H9 (cell line): Measurements from ENCODE around the gene CLEC16A. TPM values are rescaled to one million over a fixed set of nuclear protein-coding genes. Genes with fewer than 3 reads are reported as not detected.

ENCODE experiments used
- DNase-seq: peaks from one replicate; pipeline ENCODE4 v3.0.0-alpha.2; 2017
- H2AFZ ChIP-seq: one replicate; pipeline ENCODE4 v1.6.1; 2013; ENCODE audit warnings: mild to moderate bottlenecking, low read length, control low read depth, moderate library complexity
- H2AK5ac ChIP-seq: 2 replicates; pipeline ENCODE4 v1.6.1; 2013; ENCODE audit warnings: low read length, control low read depth, mixed read lengths; ENCODE audit not compliant: insufficient read length
- H2BK120ac ChIP-seq: one replicate; pipeline ENCODE4 v1.6.1; 2013; ENCODE audit warnings: low read depth, mild to moderate bottlenecking, low read length, control low read depth, inconsistent platforms; ENCODE audit not compliant: poor library complexity, severe bottlenecking
- H2BK12ac ChIP-seq: 2 replicates; pipeline ENCODE4 v1.6.1; 2013; ENCODE audit warnings: low read length, control low read depth, mixed read lengths, low read depth; ENCODE audit not compliant: insufficient read length
- H2BK15ac ChIP-seq: 2 replicates; pipeline ENCODE4 v1.6.1; 2013; ENCODE audit warnings: low read depth, low read length, control low read depth
- H2BK20ac ChIP-seq: one replicate; pipeline ENCODE4 v1.6.1; 2013; ENCODE audit warnings: low read depth, mild to moderate bottlenecking, low read length, control low read depth, inconsistent platforms; ENCODE audit not compliant: poor library complexity, severe bottlenecking
- H2BK5ac ChIP-seq: 2 replicates; pipeline ENCODE4 v1.6.1; 2013; ENCODE audit warnings: low read length, control low read depth, mixed read lengths; ENCODE audit not compliant: insufficient read length
- H3K14ac ChIP-seq: 2 replicates; pipeline ENCODE4 v1.6.1; 2013; ENCODE audit warnings: low read length, control low read depth; ENCODE audit not compliant: insufficient read depth
- H3K18ac ChIP-seq: 2 replicates; pipeline ENCODE4 v1.6.1; 2013; ENCODE audit warnings: low read depth, mild to moderate bottlenecking, mixed read lengths, low read length, control low read depth; ENCODE audit not compliant: insufficient read length
- H3K23ac ChIP-seq: 2 replicates; pipeline ENCODE4 v1.6.1; 2013; ENCODE audit warnings: low read length, control low read depth, mixed read lengths, low read depth; ENCODE audit not compliant: insufficient read length
- H3K23me2 ChIP-seq: 2 replicates; pipeline ENCODE4 v1.6.1; 2013; ENCODE audit warnings: low read depth, mild to moderate bottlenecking, mixed read lengths, low read length, control low read depth; ENCODE audit not compliant: insufficient read length, poor library complexity, severe bottlenecking
- H3K27ac ChIP-seq: 2 replicates; pipeline ENCODE4 v1.5.1; 2013; ENCODE audit warnings: low read length, control low read depth, mixed read lengths, low read depth; ENCODE audit not compliant: insufficient read length
- H3K27me3 ChIP-seq: 2 replicates; pipeline ENCODE4 v1.6.1; 2013; ENCODE audit warnings: low read length, control low read depth, inconsistent platforms; ENCODE audit not compliant: insufficient read depth
- H3K4ac ChIP-seq: 2 replicates; pipeline ENCODE4 v1.6.1; 2013; ENCODE audit warnings: low read depth, mild to moderate bottlenecking, control low read depth, inconsistent platforms, low read length, moderate library complexity
- H3K4me1 ChIP-seq: 2 replicates; pipeline ENCODE4 v1.6.1; 2013; ENCODE audit warnings: low read length, control low read depth, inconsistent platforms; ENCODE audit not compliant: insufficient read depth
- H3K4me2 ChIP-seq: 2 replicates; pipeline ENCODE4 v1.6.1; 2013; ENCODE audit warnings: low read length, control low read depth, mixed read lengths; ENCODE audit not compliant: insufficient read length, insufficient read depth
- H3K56ac ChIP-seq: 2 replicates; pipeline ENCODE4 v1.6.1; 2013; ENCODE audit warnings: low read depth, mild to moderate bottlenecking, mixed read lengths, low read length, control low read depth; ENCODE audit not compliant: insufficient read length
- H3K79me1 ChIP-seq: 2 replicates; pipeline ENCODE4 v1.6.1; 2013; ENCODE audit warnings: low read depth, mild to moderate bottlenecking, moderate library complexity, low read length, control low read depth, inconsistent platforms; ENCODE audit not compliant: insufficient read depth, poor library complexity, severe bottlenecking
- H3K79me2 ChIP-seq: 2 replicates; pipeline ENCODE4 v1.6.1; 2013; ENCODE audit warnings: low read length, control low read depth, inconsistent platforms; ENCODE audit not compliant: insufficient read depth
- H3K9ac ChIP-seq: 2 replicates; pipeline ENCODE4 v1.6.1; 2013; ENCODE audit warnings: low read length, control low read depth, mixed read lengths; ENCODE audit not compliant: insufficient read length; ENCODE audit errors: extremely low read depth
- H3K9me3 ChIP-seq: one replicate; pipeline ENCODE4 v1.6.1; 2013; ENCODE audit warnings: low read depth, low read length, inconsistent platforms; ENCODE audit not compliant: control insufficient read depth
- H3T11ph ChIP-seq: one replicate; pipeline ENCODE4 v1.6.1; 2013; ENCODE audit warnings: mild to moderate bottlenecking, low read length, control low read depth, inconsistent platforms
- H4K20me1 ChIP-seq: one replicate; pipeline ENCODE4 v1.6.1; 2013; ENCODE audit not compliant: control insufficient read depth, insufficient read length, insufficient read depth
- H4K5ac ChIP-seq: 2 replicates; pipeline ENCODE4 v1.6.1; 2013; ENCODE audit warnings: low read depth, mild to moderate bottlenecking, mixed read lengths, low read length, control low read depth; ENCODE audit not compliant: insufficient read length
- H4K8ac ChIP-seq: replicated peaks from 2 replicates; pipeline ENCODE4 v1.6.1; 2013; ENCODE audit warnings: low read length, control low read depth, mixed read lengths, low read depth; ENCODE audit not compliant: insufficient read length
- H4K91ac ChIP-seq: 2 replicates; pipeline ENCODE4 v1.6.1; 2013; ENCODE audit warnings: low read depth, mild to moderate bottlenecking, moderate library complexity, mixed read lengths, low read length, control low read depth; ENCODE audit not compliant: insufficient read length
- H3K27ac Mint-ChIP-seq, 3 experiments: 2 replicates in 2 of 3; 3 replicates in 1 of 3; pipeline ENCODE4 v1.8.0; 2020 to 2021; ENCODE audit warnings: mixed read lengths in 3 of 3, mild to moderate bottlenecking in 1 of 3, moderate library complexity in 1 of 3
- H3K27me3 Mint-ChIP-seq: 2 replicates; pipeline ENCODE4 v1.8.0; 2021; ENCODE audit warnings: low read depth, mild to moderate bottlenecking, moderate library complexity, mixed read lengths
- H3K36me3 Mint-ChIP-seq, 3 experiments: 2 replicates in 2 of 3; 3 replicates in 1 of 3; pipeline ENCODE4 v1.8.0; 2020 to 2021; ENCODE audit warnings: low read depth in 3 of 3, mixed read lengths in 3 of 3; ENCODE audit not compliant: insufficient read depth in 1 of 3
- H3K4me1 Mint-ChIP-seq, 2 experiments: 2 replicates each; pipeline ENCODE4 v1.8.0; 2020; ENCODE audit warnings: mixed read lengths in 2 of 2
- H3K4me3 Mint-ChIP-seq, 2 experiments: 2 replicates in 1 of 2; 3 replicates in 1 of 2; pipeline ENCODE4 v1.8.0; 2020 to 2021; ENCODE audit warnings: mild to moderate bottlenecking in 2 of 2, mixed read lengths in 2 of 2, moderate library complexity in 1 of 2
- H3K9me3 Mint-ChIP-seq, 2 experiments: 2 replicates in 1 of 2; 3 replicates in 1 of 2; pipeline ENCODE4 v1.8.0; 2020; ENCODE audit warnings: mild to moderate bottlenecking in 2 of 2, mixed read lengths in 2 of 2, moderate library complexity in 1 of 2
- WGBS: extraction: QIAGEN DNeasy Blood & Tissue Kit; methylation state at CpG from one replicate; pipeline ENCODE4 v1.1.7; 2013; ENCODE audit warnings: missing lambda C conversion rate, low lambda C conversion rate, mixed read lengths; ENCODE audit not compliant: insufficient read length; ENCODE audit errors: extremely low coverage; 5-methylcytosine and 5-hydroxymethylcytosine counted together
- total RNA-seq: library from RNA; stranded (reverse); gene quantifications from 2 replicates; pipeline ENCODE4 v1.2.1, GENCODE V29; 2021
- TF ChIP-seq, protein P1 (sequence below): fragments of 200-600 bp; sonication (generic); conservative IDR thresholded peaks from 3 replicates; pipeline ENCODE4 v1.8.0; 2021; ENCODE audit warnings: antibody characterized with exemption, mild to moderate bottlenecking

The CLEC16A gene
- total RNA-seq, 1 experiment from 2014 or later, result 15.2 TPM

DNA sequence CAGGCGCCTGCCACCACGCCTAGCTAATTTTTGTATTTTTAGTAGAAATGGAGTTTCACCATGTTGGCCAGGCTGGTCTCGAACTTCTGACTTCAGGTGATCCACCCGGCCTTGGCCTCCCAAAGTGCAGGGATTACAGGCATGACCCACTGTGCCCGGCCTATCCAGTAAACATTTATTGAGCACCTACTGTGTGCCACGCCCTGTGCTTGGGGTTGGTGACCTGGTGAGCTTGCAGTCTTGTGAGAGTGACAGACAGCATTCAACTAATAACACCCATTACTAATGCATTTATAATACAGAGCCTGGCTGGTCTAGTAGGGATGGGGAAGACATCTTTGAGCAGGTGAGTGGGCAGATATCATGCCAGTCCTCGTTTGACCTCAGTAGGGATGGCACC is 198.6 kb downstream of the CLEC16A start:
- Histone ChIP-seq H3K14ac (no peak overlapping the region), H3K4me1 (peaks cover 3% of the 10 kb centered on the region; the same call in 1 of the 2 replicates), H3K79me2 (no peaks in the 10 kb centered on the region), H3T11ph (no peak overlapping the region), H4K91ac (no peak overlapping the region), H4K8ac (no peak overlapping the region), H2AFZ (no peak overlapping the region), H3K4ac (no peak overlapping the region), H2BK5ac (no peak overlapping the region), H3K27ac (no peak overlapping the region), H3K79me1 (no peaks in the 10 kb centered on the region), H2BK12ac (no peak overlapping the region), H3K23me2 (no peaks in the 10 kb centered on the region), H2BK20ac (no peak overlapping the region), H3K4me2 (no peak overlapping the region), H3K18ac (no peak overlapping the region), H2BK15ac (no peak overlapping the region), H3K27me3 (no peaks in the 10 kb centered on the region), H4K5ac (no peak overlapping the region), H2AK5ac (no peak overlapping the region), H3K9me3 (no peaks in the 10 kb centered on the region), H3K23ac (no peak overlapping the region), H3K56ac (no peak overlapping the region), H3K9ac (no peak overlapping the region), H4K20me1 (no peaks in the 10 kb centered on the region), H2BK120ac (no peak overlapping the region)
- no CpG with 5 or more reads among the region's 7 CpGs for WGBS
- Mint-ChIP-seq H3K4me1 (peaks cover 28 to 31% of the 10 kb centered on the region in 2 experiments), H3K9me3 (no peaks in the 10 kb centered on the region), H3K36me3 (no peaks in the 10 kb centered on the region), H3K27me3 (peaks cover 4% of the 10 kb centered on the region; the same call in 1 of the 2 replicates), H3K4me3 (no peak overlapping the region), H3K27ac (no peak overlapping the region)
- no peak for DNase-seq
- TF ChIP-seq, protein P1, sequence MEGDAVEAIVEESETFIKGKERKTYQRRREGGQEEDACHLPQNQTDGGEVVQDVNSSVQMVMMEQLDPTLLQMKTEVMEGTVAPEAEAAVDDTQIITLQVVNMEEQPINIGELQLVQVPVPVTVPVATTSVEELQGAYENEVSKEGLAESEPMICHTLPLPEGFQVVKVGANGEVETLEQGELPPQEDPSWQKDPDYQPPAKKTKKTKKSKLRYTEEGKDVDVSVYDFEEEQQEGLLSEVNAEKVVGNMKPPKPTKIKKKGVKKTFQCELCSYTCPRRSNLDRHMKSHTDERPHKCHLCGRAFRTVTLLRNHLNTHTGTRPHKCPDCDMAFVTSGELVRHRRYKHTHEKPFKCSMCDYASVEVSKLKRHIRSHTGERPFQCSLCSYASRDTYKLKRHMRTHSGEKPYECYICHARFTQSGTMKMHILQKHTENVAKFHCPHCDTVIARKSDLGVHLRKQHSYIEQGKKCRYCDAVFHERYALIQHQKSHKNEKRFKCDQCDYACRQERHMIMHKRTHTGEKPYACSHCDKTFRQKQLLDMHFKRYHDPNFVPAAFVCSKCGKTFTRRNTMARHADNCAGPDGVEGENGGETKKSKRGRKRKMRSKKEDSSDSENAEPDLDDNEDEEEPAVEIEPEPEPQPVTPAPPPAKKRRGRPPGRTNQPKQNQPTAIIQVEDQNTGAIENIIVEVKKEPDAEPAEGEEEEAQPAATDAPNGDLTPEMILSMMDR, result no peak
